GM12878 (cell line): ENCODE results near the gene IFI6. TPM values are rescaled to one million over a fixed set of nuclear protein-coding genes. Genes with fewer than 3 reads are reported as not detected.

Experiments used
- ATAC-seq: fragments of 200-7000 bp; cut with Tn5 transposase; 3 replicates; pipeline ENCODE4 v1.9.1; 2020; ENCODE audit warnings: mild to moderate bottlenecking, moderate library complexity
- BruUV-seq: library from RNA; stranded (reverse); fragments of 400-500 nt; replicated peaks from 2 replicates; lab custom pipeline; 2021; lab: Mats Ljungman, UMichigan
- CTCF ChIA-PET: fragments of 300-600 bp; sonication (Branson Sonifier 250); formaldehyde crosslinking; extraction: SDS; loops from one replicate; lab custom pipeline; 2021; ENCODE audit warnings: inconsistent platforms; lab: Yijun Ruan, JAX
- POLR2A ChIA-PET: fragments of 350-600 bp; formaldehyde crosslinking; extraction: SDS; loops from one replicate; lab custom pipeline; 2021; ENCODE audit warnings: inconsistent platforms; lab: Charles Lee
- RAD21 ChIA-PET: fragments of 300-600 bp; sonication (Branson Sonifier 250); formaldehyde crosslinking; loops from one replicate; lab custom pipeline; 2023; ENCODE audit warnings: antibody characterized with exemption; ENCODE audit not compliant: unreplicated experiment; lab: Charles Lee
- SMC1A ChIA-PET: fragments of 300-600 bp; sonication (Branson Sonifier 250); formaldehyde crosslinking; loops from one replicate; lab custom pipeline; 2023; ENCODE audit not compliant: unreplicated experiment, uncharacterized antibody; lab: Charles Lee
- DNase-seq: peaks from one replicate; pipeline ENCODE4 v3.0.0-alpha.2; 2011; ENCODE audit warnings: low read depth, low spot score
- FAIRE-seq: peaks from 3 replicates; lab custom pipeline; 2011; peaks lifted over from hg19 to GRCh38; lab: Jason Lieb, UNC
- H2AFZ ChIP-seq: 2 replicates; pipeline ENCODE4 v1.6.0; 2011; ENCODE audit warnings: low read depth, low read length, control low read depth; ENCODE audit not compliant: control insufficient read depth
- H3K27ac ChIP-seq: 2 replicates; pipeline ENCODE4 v1.5.1; 2011; ENCODE audit warnings: control low read depth; ENCODE audit not compliant: control insufficient read depth, insufficient read depth
- H3K27me3 ChIP-seq, 2 experiments: replicated peaks in 1 of 2; 2 replicates each; pipeline versions ENCODE4 v1.6.0 to v1.6.1; 2011; ENCODE audit warnings: low read length in 1 of 2; ENCODE audit not compliant: control insufficient read depth in 2 of 2, insufficient read depth in 2 of 2
- H3K36me3 ChIP-seq, 2 experiments: 2 replicates each; pipeline ENCODE4 v1.5.1; 2011; ENCODE audit warnings: low read length in 1 of 2; ENCODE audit not compliant: control insufficient read depth in 2 of 2, insufficient read depth in 2 of 2
- H3K4me1 ChIP-seq: 2 replicates; pipeline ENCODE4 v1.6.1; 2011; ENCODE audit warnings: mild to moderate bottlenecking, low read length, moderate library complexity, mixed read lengths; ENCODE audit not compliant: control insufficient read depth, insufficient read depth
- H3K4me2 ChIP-seq: 2 replicates; pipeline ENCODE4 v1.6.0; 2011; ENCODE audit warnings: control low read depth; ENCODE audit not compliant: control insufficient read depth, insufficient read depth
- H3K4me3 ChIP-seq: fragments of 200-600 bp; sonication (generic); 2 replicates; pipeline ENCODE4 v1.5.1; 2016
- H3K79me2 ChIP-seq: 2 replicates; pipeline ENCODE4 v1.6.0; 2011; ENCODE audit warnings: low read length; ENCODE audit not compliant: control insufficient read depth, insufficient read depth
- H3K9ac ChIP-seq: 2 replicates; pipeline ENCODE4 v1.8.0; 2011; ENCODE audit warnings: low read length, control low read depth, mixed read lengths; ENCODE audit not compliant: control insufficient read depth, insufficient read depth
- H3K9me3 ChIP-seq: replicated peaks from 3 replicates; pipeline ENCODE4 v1.5.1; 2011; ENCODE audit warnings: mild to moderate bottlenecking, low read length; ENCODE audit not compliant: control insufficient read depth, insufficient read depth
- H4K20me1 ChIP-seq: 2 replicates; pipeline ENCODE4 v1.6.0; 2011; ENCODE audit not compliant: control insufficient read depth, insufficient read depth
- CHD4 ChIP-seq: fragments of 200-600 bp; sonication (generic); IDR thresholded peaks from 2 replicates; pipeline ENCODE4 v1.6.1; 2016; ENCODE audit warnings: mild to moderate bottlenecking
- EED ChIP-seq: sonication (generic); IDR thresholded peaks from 2 replicates; pipeline ENCODE4 v1.6.1; 2016; ENCODE audit warnings: antibody characterized with exemption, low read depth
- JUNB ChIP-seq: IDR thresholded peaks from 2 replicates; pipeline ENCODE4 v1.6.1; 2016; ENCODE audit warnings: antibody characterized with exemption, mild to moderate bottlenecking
- SMAD5 ChIP-seq: IDR thresholded peaks from 2 replicates; pipeline ENCODE4 v1.6.1; 2016; ENCODE audit warnings: antibody characterized with exemption, low read depth
- STAT1 ChIP-seq: fragments of 450-650 bp; conservative IDR thresholded peaks from 2 replicates; pipeline ENCODE4 v1.6.1; 2014; ENCODE audit warnings: antibody characterized with exemption, mild to moderate bottlenecking
- SUZ12 ChIP-seq: fragments of 200-600 bp; sonication (generic); IDR thresholded peaks from one replicate; pipeline ENCODE4 v1.6.1; 2018; ENCODE audit warnings: antibody characterized with exemption, mild to moderate bottlenecking; ENCODE audit not compliant: unreplicated experiment
- ZZZ3 ChIP-seq: IDR thresholded peaks from 2 replicates; pipeline ENCODE4 v1.6.1; 2011; ENCODE audit warnings: low read depth; ENCODE audit not compliant: control insufficient read depth, insufficient read length
- WGBS: methylation state at CpG from one replicate; pipeline ENCODE4 v1.1.6; 2016; ENCODE audit warnings: low lambda C conversion rate; ENCODE audit not compliant: insufficient replicate concordance, insufficient coverage; ENCODE audit errors: missing lambda C conversion rate; 5-methylcytosine and 5-hydroxymethylcytosine counted together
- in situ Hi-C: fragments of 300-500 bp; cut with MboI; formaldehyde crosslinking; loops from 9 replicates; pipeline ENCODE4 v1.14.3; 2018; ENCODE audit warnings: mixed read lengths
- intact Hi-C: fragments of 100-400 bp; cut with micrococcal nuclease; formaldehyde crosslinking; loops from one replicate; pipeline ENCODE4 v1.14.2; 2022; ENCODE audit not compliant: unreplicated experiment
- polyA plus RNA-seq, 11 experiments: library from polyadenylated mRNA; depleted of rRNA in 4 of 11; unstranded in 6 of 11; stranded (reverse) in 5 of 11; fragments of >200 nt; fragmentation: Nextera tagmentation in 4 of 11; fragmentation: Illumina TruSeq in 1 of 11; extraction: Ambion mirVana in 4 of 11; extraction: Trizol in 1 of 11; gene quantifications; 1 replicate in 1 of 11; 2 replicates in 10 of 11; pipeline versions ENCODE4 v1.2.1 to v1.2.3, GENCODE V29; 2011 to 2016; ENCODE audit warnings: inconsistent platforms in 2 of 11, missing spikeins in 2 of 11, low read depth in 1 of 11
- total RNA-seq, 4 experiments: library from RNA; depleted of rRNA in 3 of 4; stranded (reverse); fragments of >200 nt in 3 of 4; fragmentation: Illumina TruSeq in 1 of 4; extraction: Trizol in 1 of 4; gene quantifications; 2 replicates each; pipeline versions ENCODE4 v1.2.1 to v1.2.3, GENCODE V29; 2013 to 2021
- TF ChIP-seq, protein P1 (sequence below): fragments of 450-650 bp; IDR thresholded peaks from 2 replicates; pipeline ENCODE4 v1.6.1; 2017; ENCODE audit warnings: mild to moderate bottlenecking, moderate library complexity
- TF ChIP-seq, protein P2 (sequence below), 3 experiments: IDR thresholded peaks in 2 of 3; conservative IDR thresholded peaks in 1 of 3; 2 replicates each; pipeline ENCODE4 v1.5.1; 2011; ENCODE audit warnings: low read depth in 3 of 3, low read length in 3 of 3, mild to moderate bottlenecking in 3 of 3, control low read depth in 2 of 3, moderate library complexity in 2 of 3, inconsistent platforms in 1 of 3, mixed read lengths in 1 of 3; ENCODE audit not compliant: control insufficient read depth in 2 of 3, insufficient read depth in 1 of 3; ENCODE audit errors: extremely low read depth in 1 of 3
- TF ChIP-seq, protein P3 (sequence below): IDR thresholded peaks from 2 replicates; pipeline ENCODE4 v1.6.1; 2012; ENCODE audit warnings: mild to moderate bottlenecking, low read depth, low read length

Gene IFI6
- total and polyA plus RNA-seq, 10 of the 15 experiments (the other 5 are each of a cell fraction or from before 2014, with no cell fraction given) = 5.6 to 123 (median 69.0) TPM

DNA sequence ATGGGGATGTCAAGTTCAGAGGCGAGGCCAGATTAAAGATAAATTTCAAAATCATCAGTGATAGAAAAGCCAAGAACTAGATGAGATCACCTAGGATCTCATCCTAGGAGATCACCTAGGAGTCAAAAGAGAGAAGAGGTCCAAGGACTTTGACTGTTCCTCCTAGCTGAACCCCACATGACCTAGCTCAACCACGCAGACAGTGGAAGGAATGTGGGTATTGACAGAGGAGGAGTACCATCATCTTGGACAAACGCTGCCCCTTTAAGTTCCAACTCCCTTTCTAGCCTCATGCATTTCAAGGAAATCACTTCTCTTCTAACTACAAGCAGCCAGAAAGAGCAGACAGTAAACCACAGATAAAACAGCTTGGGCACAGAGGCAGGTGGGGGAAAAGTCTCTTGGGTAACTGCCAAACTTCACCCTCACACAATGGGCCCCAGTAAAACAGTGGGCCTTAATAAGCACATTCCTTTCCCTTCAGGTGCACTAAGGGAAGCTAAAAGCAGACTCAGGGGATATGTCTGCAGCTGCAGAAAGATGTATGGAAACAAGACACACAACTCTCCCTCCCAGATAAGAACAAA lies 41.2 kb upstream of the IFI6 start (continued):
- TF ChIP-seq STAT1 (no peak), SUZ12 (no peak)
- TF ChIP-seq, protein P1, sequence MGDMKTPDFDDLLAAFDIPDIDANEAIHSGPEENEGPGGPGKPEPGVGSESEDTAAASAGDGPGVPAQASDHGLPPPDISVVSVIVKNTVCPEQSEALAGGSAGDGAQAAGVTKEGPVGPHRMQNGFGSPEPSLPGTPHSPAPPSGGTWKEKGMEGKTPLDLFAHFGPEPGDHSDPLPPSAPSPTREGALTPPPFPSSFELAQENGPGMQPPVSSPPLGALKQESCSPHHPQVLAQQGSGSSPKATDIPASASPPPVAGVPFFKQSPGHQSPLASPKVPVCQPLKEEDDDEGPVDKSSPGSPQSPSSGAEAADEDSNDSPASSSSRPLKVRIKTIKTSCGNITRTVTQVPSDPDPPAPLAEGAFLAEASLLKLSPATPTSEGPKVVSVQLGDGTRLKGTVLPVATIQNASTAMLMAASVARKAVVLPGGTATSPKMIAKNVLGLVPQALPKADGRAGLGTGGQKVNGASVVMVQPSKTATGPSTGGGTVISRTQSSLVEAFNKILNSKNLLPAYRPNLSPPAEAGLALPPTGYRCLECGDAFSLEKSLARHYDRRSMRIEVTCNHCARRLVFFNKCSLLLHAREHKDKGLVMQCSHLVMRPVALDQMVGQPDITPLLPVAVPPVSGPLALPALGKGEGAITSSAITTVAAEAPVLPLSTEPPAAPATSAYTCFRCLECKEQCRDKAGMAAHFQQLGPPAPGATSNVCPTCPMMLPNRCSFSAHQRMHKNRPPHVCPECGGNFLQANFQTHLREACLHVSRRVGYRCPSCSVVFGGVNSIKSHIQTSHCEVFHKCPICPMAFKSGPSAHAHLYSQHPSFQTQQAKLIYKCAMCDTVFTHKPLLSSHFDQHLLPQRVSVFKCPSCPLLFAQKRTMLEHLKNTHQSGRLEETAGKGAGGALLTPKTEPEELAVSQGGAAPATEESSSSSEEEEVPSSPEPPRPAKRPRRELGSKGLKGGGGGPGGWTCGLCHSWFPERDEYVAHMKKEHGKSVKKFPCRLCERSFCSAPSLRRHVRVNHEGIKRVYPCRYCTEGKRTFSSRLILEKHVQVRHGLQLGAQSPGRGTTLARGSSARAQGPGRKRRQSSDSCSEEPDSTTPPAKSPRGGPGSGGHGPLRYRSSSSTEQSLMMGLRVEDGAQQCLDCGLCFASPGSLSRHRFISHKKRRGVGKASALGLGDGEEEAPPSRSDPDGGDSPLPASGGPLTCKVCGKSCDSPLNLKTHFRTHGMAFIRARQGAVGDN = no peak
- TF ChIP-seq, protein P2, sequence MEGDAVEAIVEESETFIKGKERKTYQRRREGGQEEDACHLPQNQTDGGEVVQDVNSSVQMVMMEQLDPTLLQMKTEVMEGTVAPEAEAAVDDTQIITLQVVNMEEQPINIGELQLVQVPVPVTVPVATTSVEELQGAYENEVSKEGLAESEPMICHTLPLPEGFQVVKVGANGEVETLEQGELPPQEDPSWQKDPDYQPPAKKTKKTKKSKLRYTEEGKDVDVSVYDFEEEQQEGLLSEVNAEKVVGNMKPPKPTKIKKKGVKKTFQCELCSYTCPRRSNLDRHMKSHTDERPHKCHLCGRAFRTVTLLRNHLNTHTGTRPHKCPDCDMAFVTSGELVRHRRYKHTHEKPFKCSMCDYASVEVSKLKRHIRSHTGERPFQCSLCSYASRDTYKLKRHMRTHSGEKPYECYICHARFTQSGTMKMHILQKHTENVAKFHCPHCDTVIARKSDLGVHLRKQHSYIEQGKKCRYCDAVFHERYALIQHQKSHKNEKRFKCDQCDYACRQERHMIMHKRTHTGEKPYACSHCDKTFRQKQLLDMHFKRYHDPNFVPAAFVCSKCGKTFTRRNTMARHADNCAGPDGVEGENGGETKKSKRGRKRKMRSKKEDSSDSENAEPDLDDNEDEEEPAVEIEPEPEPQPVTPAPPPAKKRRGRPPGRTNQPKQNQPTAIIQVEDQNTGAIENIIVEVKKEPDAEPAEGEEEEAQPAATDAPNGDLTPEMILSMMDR (IDR thresholded peaks at IDR 0.05 in 2 of 3, conservative IDR thresholded peaks at IDR 0.05 in 1 of 3; ENCODE audit: control insufficient read depth in 2 of 3, extremely low read depth in 1 of 3, insufficient read depth in 1 of 3, low read depth in 3 of 3, low read length in 3 of 3) = no peak

DNA sequence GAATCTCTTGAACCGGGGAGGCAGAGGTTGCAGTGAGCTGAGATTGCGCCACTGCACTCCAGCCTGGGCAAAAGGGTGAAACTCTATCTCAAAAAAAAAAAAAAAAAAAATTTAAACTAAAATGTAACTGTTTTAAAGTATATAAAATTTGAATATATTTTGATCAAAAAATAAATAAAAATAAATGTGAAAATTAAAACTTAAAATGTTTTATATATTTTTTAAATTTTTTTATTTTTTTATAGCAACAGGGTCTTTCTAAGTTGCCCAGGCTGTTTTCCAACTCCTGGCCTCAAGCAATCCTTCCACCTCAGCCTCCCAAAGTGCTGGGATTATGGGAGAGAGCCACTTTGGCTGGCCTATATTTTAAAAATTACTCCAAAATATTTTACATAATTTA lies 38.6 kb upstream of the IFI6 start:
- H3K4me1 ChIP-seq = no peaks in the 10 kb centered on the region
- POLR2A ChIA-PET = no interaction called here
- TF ChIP-seq, protein P3, sequence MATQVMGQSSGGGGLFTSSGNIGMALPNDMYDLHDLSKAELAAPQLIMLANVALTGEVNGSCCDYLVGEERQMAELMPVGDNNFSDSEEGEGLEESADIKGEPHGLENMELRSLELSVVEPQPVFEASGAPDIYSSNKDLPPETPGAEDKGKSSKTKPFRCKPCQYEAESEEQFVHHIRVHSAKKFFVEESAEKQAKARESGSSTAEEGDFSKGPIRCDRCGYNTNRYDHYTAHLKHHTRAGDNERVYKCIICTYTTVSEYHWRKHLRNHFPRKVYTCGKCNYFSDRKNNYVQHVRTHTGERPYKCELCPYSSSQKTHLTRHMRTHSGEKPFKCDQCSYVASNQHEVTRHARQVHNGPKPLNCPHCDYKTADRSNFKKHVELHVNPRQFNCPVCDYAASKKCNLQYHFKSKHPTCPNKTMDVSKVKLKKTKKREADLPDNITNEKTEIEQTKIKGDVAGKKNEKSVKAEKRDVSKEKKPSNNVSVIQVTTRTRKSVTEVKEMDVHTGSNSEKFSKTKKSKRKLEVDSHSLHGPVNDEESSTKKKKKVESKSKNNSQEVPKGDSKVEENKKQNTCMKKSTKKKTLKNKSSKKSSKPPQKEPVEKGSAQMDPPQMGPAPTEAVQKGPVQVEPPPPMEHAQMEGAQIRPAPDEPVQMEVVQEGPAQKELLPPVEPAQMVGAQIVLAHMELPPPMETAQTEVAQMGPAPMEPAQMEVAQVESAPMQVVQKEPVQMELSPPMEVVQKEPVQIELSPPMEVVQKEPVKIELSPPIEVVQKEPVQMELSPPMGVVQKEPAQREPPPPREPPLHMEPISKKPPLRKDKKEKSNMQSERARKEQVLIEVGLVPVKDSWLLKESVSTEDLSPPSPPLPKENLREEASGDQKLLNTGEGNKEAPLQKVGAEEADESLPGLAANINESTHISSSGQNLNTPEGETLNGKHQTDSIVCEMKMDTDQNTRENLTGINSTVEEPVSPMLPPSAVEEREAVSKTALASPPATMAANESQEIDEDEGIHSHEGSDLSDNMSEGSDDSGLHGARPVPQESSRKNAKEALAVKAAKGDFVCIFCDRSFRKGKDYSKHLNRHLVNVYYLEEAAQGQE = no peak
- TF ChIP-seq CHD4 = no peak
- no peak for TF ChIP-seq ZZZ3
- TF ChIP-seq EED = no peak
- TF ChIP-seq SMAD5 = no peak
- TF ChIP-seq JUNB = no peak
- TF ChIP-seq, all 136 proteins: peak for 0
- ChIA-PET CTCF (interaction anchor here (1.7 kb wide), 1 partner anchor 41 kb away, joined by 4 read pairs; no protein-coding TSS in a partner anchor), RAD21 (interaction anchor here (1.5 kb wide), 1 partner anchor 10 kb away, joined by 4 read pairs; no protein-coding TSS in a partner anchor), SMC1A (interaction anchor here (1.2 to 1.3 kb wide), 2 partner anchors 11 to 15 kb away, joined by 3 read pairs; no protein-coding TSS in a partner anchor)
- no peak overlapping the region for H2AFZ ChIP-seq
- 89% methylated on average over 1 of the region's 2 CpGs for WGBS
- BruUV-seq = no TSS peak
- FAIRE-seq (no peak), DNase-seq (no peak), ATAC-seq (no peak)
- H3K4me2 ChIP-seq = no peak overlapping the region
- H3K27ac ChIP-seq = no peak overlapping the region
- intact Hi-C loops (no loop called here), in situ Hi-C loops (no loop called here)
- H4K20me1 ChIP-seq = no peaks in the 10 kb centered on the region
- H3K79me2 ChIP-seq = no peaks in the 10 kb centered on the region
- H3K36me3 ChIP-seq = no peaks in the 10 kb centered on the region
- H3K9me3 ChIP-seq = no peaks in the 10 kb centered on the region; the same call in 2 of the 3 replicates
- H3K9ac ChIP-seq = no peak overlapping the region
- H3K4me3 ChIP-seq = no peak overlapping the region
- H3K27me3 ChIP-seq = no peaks in the 10 kb centered on the region; a peak in 1 of 4 replicates
